H1 (cell line): ENCODE measurements around the gene MDH1B.

ENCODE experiments used
- BACH1 ChIP-seq: IDR thresholded peaks from 2 replicates; pipeline ENCODE4 v1.6.1; 2012; ENCODE audit warnings: low read length, improper control_type of control experiment
- CHD2 ChIP-seq: IDR thresholded peaks from 2 replicates; pipeline ENCODE4 v1.6.1; 2012; ENCODE audit warnings: low read length, improper control_type of control experiment
- GABPA ChIP-seq: IDR thresholded peaks from 2 replicates; pipeline ENCODE4 v1.6.1; 2011; ENCODE audit warnings: mild to moderate bottlenecking, low read length, moderate library complexity, borderline replicate concordance; ENCODE audit not compliant: insufficient read depth
- MAFK ChIP-seq: IDR thresholded peaks from 2 replicates; pipeline ENCODE4 v1.6.1; 2012; ENCODE audit warnings: low read depth, mild to moderate bottlenecking, improper control_type of control experiment, low read length
- MAX ChIP-seq: IDR thresholded peaks from 2 replicates; pipeline ENCODE4 v1.6.1; 2012; ENCODE audit warnings: inconsistent platforms
- POLR2A ChIP-seq, 2 experiments: IDR thresholded peaks; 1 replicate in 1 of 2; 2 replicates in 1 of 2; pipeline ENCODE4 v1.6.1; 2011; ENCODE audit warnings: low read depth in 2 of 2, low read length in 2 of 2, mild to moderate bottlenecking in 2 of 2; ENCODE audit errors: control extremely low read depth in 1 of 2
- RAD21 ChIP-seq, 2 experiments: IDR thresholded peaks in 1 of 2; conservative IDR thresholded peaks in 1 of 2; 2 replicates each; pipeline ENCODE4 v1.6.1; 2011; ENCODE audit warnings: low read depth in 2 of 2, low read length in 2 of 2, improper control_type of control experiment in 1 of 2, inconsistent platforms in 1 of 2, mild to moderate bottlenecking in 1 of 2, moderate library complexity in 1 of 2
- SP1 ChIP-seq: IDR thresholded peaks from 2 replicates; pipeline ENCODE4 v1.6.1; 2011; ENCODE audit warnings: low read depth, low read length
- TAF1 ChIP-seq: IDR thresholded peaks from 2 replicates; pipeline ENCODE4 v1.6.1; 2011; ENCODE audit warnings: mild to moderate bottlenecking, low read depth, low read length
- ZNF274 ChIP-seq: IDR thresholded peaks from 2 replicates; pipeline ENCODE4 v1.7.0; 2012; ENCODE audit warnings: low read length, borderline replicate concordance; ENCODE audit errors: extremely low read depth
- TF ChIP-seq, protein P1 (sequence below), 3 experiments: IDR thresholded peaks; 1 replicate in 2 of 3; 2 replicates in 1 of 3; pipeline versions ENCODE4 v1.5.1 to v1.6.1; 2011; ENCODE audit warnings: low read length in 3 of 3, mild to moderate bottlenecking in 3 of 3, inconsistent platforms in 2 of 3, low read depth in 1 of 3, moderate library complexity in 1 of 3; ENCODE audit not compliant: insufficient read depth in 1 of 3; ENCODE audit errors: control extremely low read depth in 1 of 3

GRCh38 chr2:206764673-206765241 lies 371 bp downstream of the MDH1B start:
- no peak for TF ChIP-seq MAX
- no peak for TF ChIP-seq RAD21 (IDR thresholded peaks at IDR 0.05 in 1 of 2, conservative IDR thresholded peaks at IDR 0.05 in 1 of 2; ENCODE audit: low read depth in 2 of 2, low read length in 2 of 2)
- TF ChIP-seq, protein P1, sequence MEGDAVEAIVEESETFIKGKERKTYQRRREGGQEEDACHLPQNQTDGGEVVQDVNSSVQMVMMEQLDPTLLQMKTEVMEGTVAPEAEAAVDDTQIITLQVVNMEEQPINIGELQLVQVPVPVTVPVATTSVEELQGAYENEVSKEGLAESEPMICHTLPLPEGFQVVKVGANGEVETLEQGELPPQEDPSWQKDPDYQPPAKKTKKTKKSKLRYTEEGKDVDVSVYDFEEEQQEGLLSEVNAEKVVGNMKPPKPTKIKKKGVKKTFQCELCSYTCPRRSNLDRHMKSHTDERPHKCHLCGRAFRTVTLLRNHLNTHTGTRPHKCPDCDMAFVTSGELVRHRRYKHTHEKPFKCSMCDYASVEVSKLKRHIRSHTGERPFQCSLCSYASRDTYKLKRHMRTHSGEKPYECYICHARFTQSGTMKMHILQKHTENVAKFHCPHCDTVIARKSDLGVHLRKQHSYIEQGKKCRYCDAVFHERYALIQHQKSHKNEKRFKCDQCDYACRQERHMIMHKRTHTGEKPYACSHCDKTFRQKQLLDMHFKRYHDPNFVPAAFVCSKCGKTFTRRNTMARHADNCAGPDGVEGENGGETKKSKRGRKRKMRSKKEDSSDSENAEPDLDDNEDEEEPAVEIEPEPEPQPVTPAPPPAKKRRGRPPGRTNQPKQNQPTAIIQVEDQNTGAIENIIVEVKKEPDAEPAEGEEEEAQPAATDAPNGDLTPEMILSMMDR (IDR thresholded peaks at IDR 0.05; ENCODE audit: control extremely low read depth in 1 of 3, insufficient read depth in 1 of 3, low read depth in 1 of 3, low read length in 3 of 3): no peak
- no peak for TF ChIP-seq BACH1
- TF ChIP-seq POLR2A (IDR thresholded peaks at IDR 0.05; ENCODE audit: control extremely low read depth in 1 of 2, low read depth in 2 of 2, low read length in 2 of 2): no peak
- no peak for TF ChIP-seq MAFK
- TF ChIP-seq CHD2: no peak
- no peak for TF ChIP-seq GABPA
- TF ChIP-seq ZNF274: no peak
- TF ChIP-seq TAF1: no peak
- no peak for TF ChIP-seq SP1
